GM10248 (cell line): ENCODE measurements around the gene TUBD1.
"Not testable (repeated sequence)": the region's sequence is repeated elsewhere in the genome, so short reads cannot be mapped to it uniquely, and the experiment has no call there.

ENCODE experiments used
- CTCF ChIA-PET: fragments of 300-600 bp; sonication (Branson Sonifier 250); formaldehyde crosslinking; extraction: SDS; loops from one replicate; lab custom pipeline; 2021; ENCODE audit warnings: antibody characterized with exemption; lab: Yijun Ruan, JAX
- POLR2A ChIA-PET: fragments of 350-650 bp; sonication (Branson Sonifier 250); formaldehyde crosslinking; extraction: SDS; loops from one replicate; lab custom pipeline; 2020; ENCODE audit warnings: antibody characterized with exemption; lab: Yijun Ruan, JAX
- DNase-seq: peaks from one replicate; pipeline ENCODE4 v3.0.0; 2012; ENCODE audit errors: extremely low spot score
- TF ChIP-seq, protein P1 (sequence below): IDR thresholded peaks from 2 replicates; pipeline ENCODE4 v1.5.1; 2012; ENCODE audit warnings: mild to moderate bottlenecking, low read depth; ENCODE audit errors: extremely low read depth, missing control alignments, control extremely low read depth

Gene TUBD1

DNA sequence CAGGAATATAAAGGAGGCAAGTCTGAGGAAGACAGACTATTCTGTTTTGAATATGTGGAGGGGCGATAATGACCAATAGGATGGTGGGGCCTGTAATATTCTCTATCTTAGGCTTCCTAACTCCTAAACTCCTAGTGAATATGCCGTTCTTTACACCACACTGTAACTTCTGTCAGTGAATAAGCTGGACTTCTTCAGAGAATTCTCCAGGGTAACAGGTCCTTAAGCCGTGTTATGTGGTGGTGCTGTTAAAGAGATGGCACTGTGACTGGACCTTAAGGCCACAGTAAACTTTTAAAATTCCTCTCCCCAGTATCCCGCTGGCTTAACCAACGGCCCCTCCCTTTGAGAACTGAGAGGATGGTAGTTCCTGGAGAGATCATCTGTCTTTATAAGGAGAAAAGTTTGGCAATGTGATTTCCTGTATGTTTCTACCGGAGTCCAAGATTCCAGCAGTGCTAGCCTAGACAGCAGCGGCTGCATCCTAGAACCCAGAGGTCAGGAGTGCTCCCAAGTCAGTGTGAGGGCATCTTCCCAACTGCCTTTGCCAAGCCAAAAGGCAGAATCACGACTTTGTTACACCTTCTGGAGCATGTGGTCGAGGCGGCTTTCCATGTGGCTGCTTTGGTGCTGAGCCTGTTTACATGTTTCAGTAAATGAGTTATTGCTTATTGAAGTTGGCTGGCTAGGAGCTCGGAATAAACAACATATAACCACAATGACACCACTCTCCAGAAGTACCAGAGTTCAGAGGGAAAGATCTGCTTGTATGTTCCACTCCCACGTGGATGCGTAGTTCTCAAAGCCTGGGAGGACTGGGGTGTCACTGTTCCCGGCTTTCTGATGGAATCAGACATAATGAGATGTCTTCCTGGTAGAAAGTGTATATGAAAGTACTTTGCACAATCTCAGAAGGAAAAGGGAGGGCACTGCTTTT lies 41.0 kb downstream of the TUBD1 start:
- POLR2A ChIA-PET, result interaction anchor here (0.6 kb wide), 1 partner anchor 14 kb away, joined by 7 read pairs; no protein-coding TSS in a partner anchor
- CTCF ChIA-PET, result interaction anchor here (1.0 to 1.2 kb wide), 3 partner anchors 10 to 104 kb away, joined by 3 to 6 read pairs (median 3); no protein-coding TSS in a partner anchor
- TF ChIP-seq, protein P1, sequence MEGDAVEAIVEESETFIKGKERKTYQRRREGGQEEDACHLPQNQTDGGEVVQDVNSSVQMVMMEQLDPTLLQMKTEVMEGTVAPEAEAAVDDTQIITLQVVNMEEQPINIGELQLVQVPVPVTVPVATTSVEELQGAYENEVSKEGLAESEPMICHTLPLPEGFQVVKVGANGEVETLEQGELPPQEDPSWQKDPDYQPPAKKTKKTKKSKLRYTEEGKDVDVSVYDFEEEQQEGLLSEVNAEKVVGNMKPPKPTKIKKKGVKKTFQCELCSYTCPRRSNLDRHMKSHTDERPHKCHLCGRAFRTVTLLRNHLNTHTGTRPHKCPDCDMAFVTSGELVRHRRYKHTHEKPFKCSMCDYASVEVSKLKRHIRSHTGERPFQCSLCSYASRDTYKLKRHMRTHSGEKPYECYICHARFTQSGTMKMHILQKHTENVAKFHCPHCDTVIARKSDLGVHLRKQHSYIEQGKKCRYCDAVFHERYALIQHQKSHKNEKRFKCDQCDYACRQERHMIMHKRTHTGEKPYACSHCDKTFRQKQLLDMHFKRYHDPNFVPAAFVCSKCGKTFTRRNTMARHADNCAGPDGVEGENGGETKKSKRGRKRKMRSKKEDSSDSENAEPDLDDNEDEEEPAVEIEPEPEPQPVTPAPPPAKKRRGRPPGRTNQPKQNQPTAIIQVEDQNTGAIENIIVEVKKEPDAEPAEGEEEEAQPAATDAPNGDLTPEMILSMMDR, result no peak
- no peak for DNase-seq

DNA sequence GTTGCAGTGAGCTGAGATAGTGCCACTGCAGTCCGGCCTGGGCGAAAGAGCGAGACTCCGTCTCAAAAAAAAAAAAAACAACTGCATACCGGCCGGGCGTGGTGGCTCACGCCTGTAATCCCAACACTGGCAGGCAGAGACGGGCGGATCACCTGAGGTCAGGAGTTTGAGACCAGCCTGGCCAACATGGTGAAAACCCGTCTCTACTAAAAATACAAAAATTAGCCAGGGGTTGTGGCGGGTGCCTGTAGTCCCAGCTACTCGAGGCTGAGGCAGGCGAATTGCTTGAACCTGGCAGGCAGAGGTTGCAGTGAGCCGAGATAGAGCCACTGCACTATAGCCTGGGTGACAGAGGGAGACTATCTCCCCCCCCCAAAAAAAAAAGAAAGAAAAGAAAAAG lies 42.4 kb downstream of the TUBD1 start:
- ChIA-PET POLR2A (interaction anchor here (0.6 kb wide), 1 partner anchor 66 kb away, joined by 7 read pairs; no protein-coding TSS in a partner anchor), CTCF (interaction anchor here (1.1 to 5.7 kb wide), 4 partner anchors 15 to 102 kb away, joined by 3 to 50 read pairs (median 6); no protein-coding TSS in a partner anchor)
- DNase-seq, result not testable (repeated sequence)

DNA sequence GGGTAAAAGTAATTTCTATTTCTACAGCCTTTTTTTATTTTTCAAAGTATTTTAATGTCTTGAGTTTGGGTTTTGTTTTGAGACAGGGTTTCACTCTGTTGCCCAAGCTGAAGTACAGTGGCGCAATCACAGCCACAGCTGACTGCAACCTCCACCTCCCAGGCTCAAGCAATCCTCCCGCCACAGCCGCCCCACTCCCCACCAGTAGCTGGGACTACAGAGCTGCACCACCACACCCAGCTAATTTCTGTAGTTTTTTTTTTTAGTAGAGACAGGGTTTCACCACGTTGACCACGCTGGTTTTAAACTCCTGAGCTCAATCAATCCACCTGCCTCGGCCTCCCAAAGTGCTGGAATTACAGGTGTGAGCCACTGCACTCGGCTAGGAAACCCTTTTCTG lies 44.0 kb downstream of the TUBD1 start:
- CTCF ChIA-PET, result interaction anchor here (0.8 to 5.7 kb wide), 8 partner anchors 10 to 174 kb away, joined by 3 to 50 read pairs (median 3); no protein-coding TSS in a partner anchor
- POLR2A ChIA-PET, result interaction anchor here (0.7 to 1.0 kb wide), 3 partner anchors 17 to 1217 kb away, joined by 3 read pairs; no protein-coding TSS in a partner anchor
- no peak for DNase-seq
- TF ChIP-seq, protein P1, result no peak

DNA sequence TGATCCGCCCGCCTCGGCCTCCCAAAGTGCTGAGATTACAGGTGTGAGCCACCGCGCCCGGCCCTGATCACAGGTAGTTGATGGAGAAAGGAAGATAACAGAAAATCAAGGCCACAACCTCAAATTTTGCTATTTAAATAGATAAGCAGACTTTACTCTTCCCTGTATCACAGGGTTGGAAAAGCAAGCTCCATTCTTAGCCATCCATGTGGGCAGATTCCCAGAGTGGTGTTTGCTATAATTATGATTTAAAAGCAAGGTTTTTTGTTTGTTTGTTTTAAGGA lies 44.4 kb downstream of the TUBD1 start:
- DNase-seq, result no peak
- POLR2A ChIA-PET, result interaction anchor here (0.7 to 1.0 kb wide), 5 partner anchors 11 to 1217 kb away, joined by 3 to 5 read pairs (median 3); partner anchors contain the start of genes PTRH2 and VMP1
- CTCF ChIA-PET, result interaction anchor here (0.8 to 5.7 kb wide), 9 partner anchors 9 to 174 kb away, joined by 3 to 50 read pairs (median 3); no protein-coding TSS in a partner anchor
- TF ChIP-seq, protein P1, result no peak

DNA sequence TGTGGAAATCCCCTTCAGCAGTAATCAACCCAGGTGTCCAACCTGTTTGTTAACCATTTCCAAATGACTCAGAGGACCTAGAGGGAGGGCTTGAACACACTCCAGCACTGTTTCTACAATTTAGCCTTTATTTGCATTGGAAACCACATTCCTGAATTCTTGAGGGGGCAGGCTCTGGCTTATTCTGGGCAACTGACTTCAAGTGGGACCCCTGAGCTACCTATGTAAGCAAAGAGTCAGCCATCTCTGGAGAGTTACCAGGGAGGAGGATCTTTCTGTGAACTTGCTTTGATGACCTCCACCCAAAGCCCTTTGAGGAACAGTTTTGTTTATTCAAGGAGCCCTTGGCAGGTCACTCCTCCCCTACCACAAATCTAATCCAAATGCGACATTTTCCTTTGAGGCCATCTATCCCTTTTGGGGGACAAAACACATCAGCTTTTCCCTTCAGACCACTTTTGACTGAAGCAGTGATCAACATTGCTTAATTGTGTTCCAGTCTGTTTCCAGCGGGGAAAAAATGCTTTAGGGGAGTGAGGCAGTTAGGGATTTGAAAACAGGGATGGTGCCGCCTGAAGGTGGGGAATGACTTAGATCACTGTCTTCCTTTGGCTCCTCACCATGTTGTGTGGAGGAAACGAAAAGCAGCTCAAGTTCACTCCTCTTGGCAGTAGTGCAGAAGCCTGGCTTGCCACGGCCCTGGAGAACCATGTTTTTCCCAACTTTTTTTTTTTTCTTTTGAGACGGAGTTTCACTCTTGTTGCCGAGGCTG lies 46.2 kb downstream of the TUBD1 start:
- TF ChIP-seq, protein P1, result no peak
- CTCF ChIA-PET, result interaction anchor here (1.4 to 5.7 kb wide), 4 partner anchors 19 to 99 kb away, joined by 4 to 50 read pairs (median 5); no protein-coding TSS in a partner anchor
- DNase-seq, result peak; percentile 53
- POLR2A ChIA-PET, result interaction anchor here (0.6 to 1.8 kb wide), 4 partner anchors 9 to 227 kb away, joined by 4 to 14 read pairs (median 6); partner anchors contain the start of gene CLTC

DNA sequence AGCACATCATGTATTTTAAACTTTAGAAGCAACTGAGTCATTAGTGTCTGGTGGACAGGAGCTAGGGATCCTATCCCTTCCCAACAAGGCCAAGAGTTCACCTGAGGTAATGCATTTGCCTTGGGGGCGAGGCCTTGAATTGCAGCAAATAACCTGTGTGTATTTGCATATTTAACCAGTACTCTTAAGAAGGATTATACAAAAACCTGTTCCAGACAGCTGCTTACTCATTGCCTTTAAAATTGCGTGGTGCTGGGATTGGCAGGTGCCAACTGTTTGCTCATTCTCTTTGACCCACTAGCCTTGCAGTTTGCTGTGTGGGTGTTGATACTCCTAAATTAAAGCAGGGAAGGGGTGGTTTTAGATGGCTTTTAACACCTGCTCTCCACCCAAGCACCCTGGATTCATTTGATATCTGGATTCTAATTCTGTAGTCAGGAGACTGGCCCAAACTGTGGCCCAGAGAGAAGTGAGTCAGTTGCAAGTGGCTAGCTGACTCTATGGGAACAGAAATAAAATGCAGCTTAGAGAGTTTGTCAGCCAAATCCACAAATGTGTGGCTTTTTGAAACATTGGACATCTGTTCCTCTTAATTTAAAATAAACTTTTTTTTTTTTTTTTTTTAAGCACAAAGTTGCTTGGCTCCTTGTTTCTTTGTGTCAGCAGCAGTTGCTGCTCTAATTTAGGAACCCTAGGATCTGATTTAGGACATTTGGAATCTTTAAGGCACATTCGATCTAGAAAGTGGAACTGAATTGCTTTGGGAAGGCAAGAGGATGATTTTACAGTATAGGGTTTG lies 46.9 kb downstream of the TUBD1 start:
- TF ChIP-seq, protein P1, result no peak
- ChIA-PET POLR2A (interaction anchor here (0.6 to 1.8 kb wide), 6 partner anchors 8 to 1214 kb away, joined by 3 to 14 read pairs (median 4); partner anchors contain the start of gene CLTC), CTCF (interaction anchor here (1.5 to 5.7 kb wide), 4 partner anchors 18 to 101 kb away, joined by 3 to 50 read pairs (median 5); no protein-coding TSS in a partner anchor)
- DNase-seq, result no peak
